Natural killer cell (primary cell): Measurements from ENCODE around the gene GALNT17. TPM values are rescaled to one million over a fixed set of nuclear protein-coding genes. Genes with fewer than 3 reads are reported as not detected.

Experiments used
- ATAC-seq, 3 donors: fragments of 150-1000 bp in 2 of 3; fragments of 200-7000 bp in 1 of 3; cut with Tn5 transposase; 1 replicate in 1 of 3; 2 replicates in 2 of 3; pipeline ENCODE4 v1.10.0; 2021; ENCODE audit warnings: mild to moderate bottlenecking in 2 of 3, moderate library complexity in 2 of 3
- DNase-seq, 2 donors: peaks; one replicate each; pipeline versions ENCODE4 v3.0.0 to v3.0.0-alpha.2; 2013 to 2021; ENCODE audit warnings: mixed read lengths in 1 of 2
- H3K27ac ChIP-seq: one replicate; pipeline ENCODE4 v1.5.1; 2013; ENCODE audit warnings: mild to moderate bottlenecking, low read length
- H3K27me3 ChIP-seq: one replicate; pipeline ENCODE4 v1.6.1; 2013; ENCODE audit warnings: low read length; ENCODE audit not compliant: control insufficient read depth, insufficient read depth
- H3K36me3 ChIP-seq: one replicate; pipeline ENCODE4 v1.6.1; 2013; ENCODE audit warnings: low read length; ENCODE audit not compliant: control insufficient read depth, insufficient read depth
- H3K4me1 ChIP-seq: one replicate; pipeline ENCODE4 v1.6.1; 2013; ENCODE audit warnings: low read length; ENCODE audit not compliant: control insufficient read depth, insufficient read depth
- H3K4me3 ChIP-seq: one replicate; pipeline ENCODE4 v1.5.1; 2013; ENCODE audit warnings: low read length
- H3K9me3 ChIP-seq: one replicate; pipeline ENCODE4 v1.6.1; 2013; ENCODE audit warnings: low read length; ENCODE audit not compliant: control insufficient read depth, insufficient read depth
- H3K27ac Mint-ChIP-seq, 2 donors: one replicate each; pipeline ENCODE4 v1.8.0; 2022; ENCODE audit warnings: mild to moderate bottlenecking in 2 of 2, mixed read lengths in 2 of 2, moderate library complexity in 1 of 2
- H3K27me3 Mint-ChIP-seq, 2 donors: one replicate each; pipeline ENCODE4 v1.8.0; 2022; ENCODE audit warnings: low read depth in 2 of 2, mixed read lengths in 2 of 2
- H3K36me3 Mint-ChIP-seq: one replicate; pipeline ENCODE4 v1.8.0; 2022; ENCODE audit warnings: mixed read lengths
- H3K4me1 Mint-ChIP-seq, 2 donors: one replicate each; pipeline ENCODE4 v1.8.0; 2022; ENCODE audit warnings: mixed read lengths in 2 of 2
- H3K4me3 Mint-ChIP-seq: one replicate; pipeline ENCODE4 v1.8.0; 2022; ENCODE audit warnings: mild to moderate bottlenecking, moderate library complexity, mixed read lengths
- H3K9me3 Mint-ChIP-seq, 2 donors: one replicate each; pipeline ENCODE4 v1.8.0; 2022; ENCODE audit warnings: mixed read lengths in 2 of 2
- CTCF ChIP-seq: fragments of 200-600 bp; IDR thresholded peaks from one replicate; pipeline ENCODE4 v1.8.0; 2022; ENCODE audit warnings: antibody characterized with exemption
- WGBS: methylation state at CpG from one replicate; pipeline ENCODE4 v1.1.7; 2013; ENCODE audit warnings: missing lambda C conversion rate; ENCODE audit not compliant: insufficient coverage; 5-methylcytosine and 5-hydroxymethylcytosine counted together
- intact Hi-C: fragments of 100-400 bp; cut with micrococcal nuclease; formaldehyde crosslinking; loops from one replicate; pipeline ENCODE4 v1.14.2; 2022
- total RNA-seq, 4 donors: library from RNA; stranded (reverse); fragments of 120-200 nt in 1 of 4; gene quantifications; one replicate each; pipeline versions ENCODE4 v1.2.3 to v1.2.4, GENCODE V29; 2013 to 2022

GALNT17 gene
- total RNA-seq, 3 donors from 2014 or later (not counting 1 experiment from before 2014, with no cell fraction given): not detected

- peaks cover 7 to 17% of the 10 kb centered on the region in 2 donors for H3K9me3 Mint-ChIP-seq
These were observed 321.7 kb downstream of the GALNT17 start for GRCh38 chr7:71453630-71454029.

GRCh38 chr7:71454981-71455380, 323.0 kb downstream of the GALNT17 start:
- H3K4me1 Mint-ChIP-seq: no peaks in the 10 kb centered on the region
- ATAC-seq (no peak), DNase-seq (no peak)
- Histone ChIP-seq H3K36me3 (no peaks in the 10 kb centered on the region), H3K9me3 (no peaks in the 10 kb centered on the region), H3K27ac (no peak overlapping the region), H3K27me3 (no peaks in the 10 kb centered on the region), H3K4me1 (no peaks in the 10 kb centered on the region), H3K4me3 (no peak overlapping the region)
- intact Hi-C loops: no loop called here
- H3K4me3 Mint-ChIP-seq: no peak overlapping the region
- no peaks in the 10 kb centered on the region for H3K27me3 Mint-ChIP-seq
- TF ChIP-seq CTCF: no peak
- no peaks in the 10 kb centered on the region for H3K36me3 Mint-ChIP-seq
- H3K27ac Mint-ChIP-seq: no peak overlapping the region
- H3K9me3 Mint-ChIP-seq: peaks cover 7 to 21% of the 10 kb centered on the region in 2 donors

More at GRCh38 chr7:71453630-71454029, 321.7 kb downstream of the GALNT17 start:
- H3K36me3 ChIP-seq: no peaks in the 10 kb centered on the region
- H3K27ac Mint-ChIP-seq: no peak overlapping the region
- no peak for DNase-seq
- TF ChIP-seq CTCF: no peak
- H3K4me3 ChIP-seq: no peak overlapping the region
- ATAC-seq: no peak
- WGBS: 89% methylated on average over 2 of the region's 2 CpGs
- H3K4me1 ChIP-seq: no peaks in the 10 kb centered on the region
- intact Hi-C loops: no loop called here
- H3K27ac ChIP-seq: no peak overlapping the region
- H3K4me3 Mint-ChIP-seq: no peak overlapping the region
- H3K9me3 ChIP-seq: no peaks in the 10 kb centered on the region
- no peaks in the 10 kb centered on the region for H3K4me1 Mint-ChIP-seq
- H3K36me3 Mint-ChIP-seq: no peaks in the 10 kb centered on the region
- H3K27me3 Mint-ChIP-seq: no peaks in the 10 kb centered on the region
- H3K27me3 ChIP-seq: no peaks in the 10 kb centered on the region

GRCh38 chr7:71457021-71457420, 325.1 kb downstream of the GALNT17 start:
- H3K9me3 ChIP-seq: no peaks in the 10 kb centered on the region
- no peak for TF ChIP-seq CTCF
- H3K4me1 ChIP-seq: no peaks in the 10 kb centered on the region
- Mint-ChIP-seq H3K27me3 (no peaks in the 10 kb centered on the region), H3K4me1 (no peaks in the 10 kb centered on the region), H3K36me3 (no peaks in the 10 kb centered on the region), H3K4me3 (no peak overlapping the region), H3K9me3 (peaks cover 7 to 23% of the 10 kb centered on the region in 2 donors), H3K27ac (no peak overlapping the region)
- 76% methylated on average over 4 of the region's 4 CpGs for WGBS
- no peaks in the 10 kb centered on the region for H3K27me3 ChIP-seq
- no peaks in the 10 kb centered on the region for H3K36me3 ChIP-seq
- intact Hi-C loops: no loop called here
- DNase-seq (no peak), ATAC-seq (no peak)
- H3K4me3 ChIP-seq: no peak overlapping the region
- no peak overlapping the region for H3K27ac ChIP-seq

GRCh38 chr7:71457846-71458590, 326.1 kb downstream of the GALNT17 start:
- ATAC-seq (no peak), DNase-seq (no peak)
- Histone ChIP-seq H3K36me3 (no peaks in the 10 kb centered on the region), H3K4me1 (no peaks in the 10 kb centered on the region), H3K4me3 (no peak overlapping the region), H3K9me3 (no peaks in the 10 kb centered on the region), H3K27ac (no peak overlapping the region), H3K27me3 (no peaks in the 10 kb centered on the region)
- H3K9me3 Mint-ChIP-seq: peaks cover 11 to 22% of the 10 kb centered on the region in 2 donors
- no peak for TF ChIP-seq CTCF
- 58% methylated on average over 9 of the region's 9 CpGs for WGBS
- intact Hi-C loops: no loop called here
- no peak overlapping the region for H3K27ac Mint-ChIP-seq
- H3K27me3 Mint-ChIP-seq: no peaks in the 10 kb centered on the region
- no peaks in the 10 kb centered on the region for H3K4me1 Mint-ChIP-seq
- H3K36me3 Mint-ChIP-seq: no peaks in the 10 kb centered on the region
- no peak overlapping the region for H3K4me3 Mint-ChIP-seq
